Left lung (tissue), 10 donors: Measurements from ENCODE around the gene VTI1A. TPM values are rescaled to one million over a fixed set of nuclear protein-coding genes. Genes with fewer than 3 reads are reported as not detected.

Source experiments
- ATAC-seq: fragments of 200-7000 bp; cut with Tn5 transposase; one replicate; pipeline ENCODE4 v1.9.1; 2020; ENCODE audit warnings: moderate library complexity
- DNase-seq, 4 donors: peaks; one replicate each; pipeline ENCODE4 v3.0.0-alpha.2; 2013 to 2020
- H3K27ac ChIP-seq, 2 donors: fragments of 200-600 bp; sonication (generic) in 1 of 2; one replicate each; pipeline versions ENCODE4 v1.5.0 to v1.8.0; 2020 to 2021
- H3K27me3 ChIP-seq, 2 donors: fragments of 200-600 bp; sonication (generic) in 1 of 2; one replicate each; pipeline versions ENCODE4 v1.5.0 to v1.8.0; 2020 to 2021
- H3K36me3 ChIP-seq, 2 donors: fragments of 200-600 bp; sonication (generic) in 1 of 2; one replicate each; pipeline versions ENCODE4 v1.5.0 to v1.8.0; 2020 to 2021
- H3K4me1 ChIP-seq, 2 donors: fragments of 200-600 bp; one replicate each; pipeline ENCODE4 v1.8.0; 2021
- H3K4me3 ChIP-seq, 2 donors: fragments of 200-600 bp; sonication (generic) in 1 of 2; one replicate each; pipeline versions ENCODE4 v1.5.0 to v1.8.0; 2020 to 2021; ENCODE audit warnings: mild to moderate bottlenecking in 1 of 2
- H3K9me3 ChIP-seq, 2 donors: fragments of 200-600 bp; sonication (generic) in 1 of 2; one replicate each; pipeline versions ENCODE4 v1.5.0 to v1.8.0; 2020 to 2021
- CTCF ChIP-seq, 2 donors: fragments of 200-600 bp; sonication (generic) in 1 of 2; IDR thresholded peaks; one replicate each; pipeline versions ENCODE4 v1.5.0 to v1.8.0; 2021; ENCODE audit warnings: antibody characterized with exemption in 2 of 2
- intact Hi-C, 2 donors: fragments of 100-400 bp; cut with DNase I; formaldehyde crosslinking; loops; one replicate each; pipeline versions ENCODE4 v1.11.2 to v1.14.2; 2022
- polyA plus RNA-seq, 6 donors: library from polyadenylated mRNA; unstranded; fragments of 120-200 nt; gene quantifications; one replicate each; pipeline ENCODE4 v1.2.1, GENCODE V29; 2013; ENCODE audit not compliant: insufficient read length in 6 of 6
- total RNA-seq, 2 donors: library from RNA; stranded (reverse); fragmentation: NEBNext Ultra II Directional; extraction: Animal tissue kit (Norgen Biotek cat#: 25700); gene quantifications; one replicate each; pipeline ENCODE4 v1.2.1, GENCODE V29; 2021
- donor health status: DM: no; HTN: yes; CAD: no.
- donor health status: DM: no; HTN: no; CAD: no.

The VTI1A gene
- total and polyA plus RNA-seq, 8 donors, result 13.6 to 39.0 (median 17.7) TPM

- peak in 2 of 4 donors; percentile 59 to 66 for DNase-seq
- H3K27me3 ChIP-seq, result no peaks in the 10 kb centered on the region
Observed at GRCh38 chr10:112834751-112835181, 387.8 kb downstream of the VTI1A start.

GRCh38 chr10:112835217-112835715, 388.3 kb downstream of the VTI1A start:
- H3K4me3 ChIP-seq, result no peak overlapping the region
- H3K27me3 ChIP-seq, result no peaks in the 10 kb centered on the region
- intact Hi-C loops, result no loop called here
- peaks cover 3 to 17% of the 10 kb centered on the region in 2 donors for H3K4me1 ChIP-seq
- no peak for TF ChIP-seq CTCF (IDR thresholded peaks at IDR 0.05)
- DNase-seq (no peak), ATAC-seq (no peak)
- no peaks in the 10 kb centered on the region for H3K36me3 ChIP-seq
- peaks cover 0 to 5% of the 10 kb centered on the region in 2 donors for H3K9me3 ChIP-seq
- H3K27ac ChIP-seq, result no peak overlapping the region

More at GRCh38 chr10:112834751-112835181, 387.8 kb downstream of the VTI1A start:
- no peaks in the 10 kb centered on the region for H3K36me3 ChIP-seq
- peaks cover 3 to 17% of the 10 kb centered on the region in 2 donors for H3K4me1 ChIP-seq
- TF ChIP-seq CTCF (IDR thresholded peaks at IDR 0.05), result no peak
- H3K27ac ChIP-seq, result no peak overlapping the region
- H3K4me3 ChIP-seq, result no peak overlapping the region
- ATAC-seq, result peak; percentile 85
- intact Hi-C loops, result no loop called here
- peaks cover 0 to 1% of the 10 kb centered on the region in 2 donors for H3K9me3 ChIP-seq

- TF ChIP-seq CTCF (IDR thresholded peaks at IDR 0.05), result no peak
- Histone ChIP-seq H3K9me3 (peaks cover 0 to 7% of the 10 kb centered on the region in 2 donors), H3K4me3 (no peak overlapping the region), H3K27ac (no peak overlapping the region), H3K4me1 (peaks cover 3 to 17% of the 10 kb centered on the region in 2 donors), H3K36me3 (no peaks in the 10 kb centered on the region), H3K27me3 (no peaks in the 10 kb centered on the region)
- intact Hi-C loops, result no loop called here
- peak in 3 of 4 donors; percentile 41 to 64 (median 50) for DNase-seq
- ATAC-seq, result peak; percentile 13
Observed at GRCh38 chr10:112835944-112836451, 389.0 kb downstream of the VTI1A start.

GRCh38 chr10:112838784-112839481, 391.9 kb downstream of the VTI1A start:
- peaks cover 0 to 7% of the 10 kb centered on the region in 2 donors for H3K9me3 ChIP-seq
- H3K27ac ChIP-seq, result no peak overlapping the region
- no peak for DNase-seq
- ATAC-seq, result no peak
- H3K36me3 ChIP-seq, result no peaks in the 10 kb centered on the region
- no peak overlapping the region for H3K4me3 ChIP-seq
- intact Hi-C loops, result no loop called here
- no peaks in the 10 kb centered on the region for H3K27me3 ChIP-seq
- no peak for TF ChIP-seq CTCF (IDR thresholded peaks at IDR 0.05)
- H3K4me1 ChIP-seq, result peaks cover 3 to 17% of the 10 kb centered on the region in 2 donors

- Histone ChIP-seq H3K27ac (no peak overlapping the region), H3K4me3 (no peak overlapping the region), H3K4me1 (peaks cover 0 to 9% of the 10 kb centered on the region in 2 donors), H3K36me3 (no peaks in the 10 kb centered on the region), H3K9me3 (peaks cover 0 to 7% of the 10 kb centered on the region in 2 donors), H3K27me3 (no peaks in the 10 kb centered on the region)
- ATAC-seq (no peak), DNase-seq (no peak)
- TF ChIP-seq CTCF (IDR thresholded peaks at IDR 0.05), result no peak
- intact Hi-C loops, result no loop called here
Observed at GRCh38 chr10:112839928-112840654, 393.1 kb downstream of the VTI1A start.
